AG10803 (cell line): ENCODE results near the gene SLC26A8.

ENCODE experiments used
- DNase-seq: peaks from one replicate; pipeline ENCODE4 v3.0.0; 2010; ENCODE audit warnings: low read depth
- H3K4me3 ChIP-seq: 2 replicates; pipeline ENCODE4 v1.5.1; 2011; ENCODE audit warnings: mild to moderate bottlenecking, low read length, control low read depth
- CTCF ChIP-seq: conservative IDR thresholded peaks from 2 replicates; pipeline ENCODE4 v1.5.1; 2011; ENCODE audit warnings: mild to moderate bottlenecking, low read length, control low read depth, inconsistent platforms

The SLC26A8 gene

GRCh38 chr6:36063318-36064060, 39.0 kb upstream of the SLC26A8 start:
- H3K4me3 ChIP-seq, result no peak overlapping the region
- no peak for TF ChIP-seq CTCF
- no peak for DNase-seq

GRCh38 chr6:36062247-36062646, 37.8 kb upstream of the SLC26A8 start:
- TF ChIP-seq CTCF, result no peak
- DNase-seq, result no peak
- H3K4me3 ChIP-seq, result no peak overlapping the region

GRCh38 chr6:36061236-36061635, 36.8 kb upstream of the SLC26A8 start:
- DNase-seq, result no peak
- H3K4me3 ChIP-seq, result no peak overlapping the region
- TF ChIP-seq CTCF, result no peak

- H3K4me3 ChIP-seq, result no peak overlapping the region
- no peak for TF ChIP-seq CTCF
- no peak for DNase-seq
Observed at GRCh38 chr6:36056178-36056577, 31.7 kb upstream of the SLC26A8 start.

- H3K4me3 ChIP-seq, result no peak overlapping the region
- no peak for DNase-seq
- TF ChIP-seq CTCF, result no peak
Observed at GRCh38 chr6:36054956-36055355, 30.5 kb upstream of the SLC26A8 start.

GRCh38 chr6:36054415-36054814, 30.0 kb upstream of the SLC26A8 start:
- no peak overlapping the region for H3K4me3 ChIP-seq
- no peak for DNase-seq
- TF ChIP-seq CTCF, result no peak

GRCh38 chr6:36053878-36054277, 29.4 kb upstream of the SLC26A8 start:
- no peak overlapping the region for H3K4me3 ChIP-seq
- no peak for DNase-seq
- no peak for TF ChIP-seq CTCF
